ENCODE measurements around the gene SIGLEC1.

DNA sequence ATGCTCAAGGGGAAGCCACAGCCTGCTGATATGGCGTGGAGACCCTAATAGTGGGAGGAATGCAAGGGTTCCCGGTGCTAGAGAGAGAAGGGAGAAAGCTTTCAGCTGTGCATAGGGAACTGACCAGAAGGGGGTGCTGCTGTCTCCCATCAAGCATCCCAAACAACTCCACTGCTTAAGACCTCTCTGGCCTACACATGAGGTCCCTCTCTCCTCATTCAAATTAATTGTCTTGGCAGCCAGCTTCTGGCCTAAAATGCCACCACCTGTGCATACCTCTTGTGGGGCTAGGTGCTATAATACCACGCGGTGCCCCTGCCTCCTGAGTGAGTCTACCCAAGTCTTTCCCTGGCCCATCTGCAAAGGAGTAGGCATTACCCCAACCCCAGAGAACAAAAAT is 40.7 kb upstream of the SIGLEC1 start:
- TF ChIP-seq RAD21 (IDR thresholded peaks at IDR 0.05; ENCODE audit: insufficient read depth, low read depth, low read length) (peak; percentile 64), TCF12 (IDR thresholded peaks at IDR 0.05; ENCODE audit: low read depth, low read length) (no peak), ZNF274 (IDR thresholded peaks at IDR 0.05; ENCODE audit: insufficient read depth, insufficient read length) (no peak), KAT2A (conservative IDR thresholded peaks at IDR 0.05; ENCODE audit: control insufficient read depth, low read depth, low read length) (no peak), RELA (IDR thresholded peaks at IDR 0.05; ENCODE audit: borderline replicate concordance, partially characterized antibody) (no peak), POLR2A (IDR thresholded peaks at IDR 0.05; ENCODE audit: low read depth, low read length) (no peak)
- TF ChIP-seq, protein P1, sequence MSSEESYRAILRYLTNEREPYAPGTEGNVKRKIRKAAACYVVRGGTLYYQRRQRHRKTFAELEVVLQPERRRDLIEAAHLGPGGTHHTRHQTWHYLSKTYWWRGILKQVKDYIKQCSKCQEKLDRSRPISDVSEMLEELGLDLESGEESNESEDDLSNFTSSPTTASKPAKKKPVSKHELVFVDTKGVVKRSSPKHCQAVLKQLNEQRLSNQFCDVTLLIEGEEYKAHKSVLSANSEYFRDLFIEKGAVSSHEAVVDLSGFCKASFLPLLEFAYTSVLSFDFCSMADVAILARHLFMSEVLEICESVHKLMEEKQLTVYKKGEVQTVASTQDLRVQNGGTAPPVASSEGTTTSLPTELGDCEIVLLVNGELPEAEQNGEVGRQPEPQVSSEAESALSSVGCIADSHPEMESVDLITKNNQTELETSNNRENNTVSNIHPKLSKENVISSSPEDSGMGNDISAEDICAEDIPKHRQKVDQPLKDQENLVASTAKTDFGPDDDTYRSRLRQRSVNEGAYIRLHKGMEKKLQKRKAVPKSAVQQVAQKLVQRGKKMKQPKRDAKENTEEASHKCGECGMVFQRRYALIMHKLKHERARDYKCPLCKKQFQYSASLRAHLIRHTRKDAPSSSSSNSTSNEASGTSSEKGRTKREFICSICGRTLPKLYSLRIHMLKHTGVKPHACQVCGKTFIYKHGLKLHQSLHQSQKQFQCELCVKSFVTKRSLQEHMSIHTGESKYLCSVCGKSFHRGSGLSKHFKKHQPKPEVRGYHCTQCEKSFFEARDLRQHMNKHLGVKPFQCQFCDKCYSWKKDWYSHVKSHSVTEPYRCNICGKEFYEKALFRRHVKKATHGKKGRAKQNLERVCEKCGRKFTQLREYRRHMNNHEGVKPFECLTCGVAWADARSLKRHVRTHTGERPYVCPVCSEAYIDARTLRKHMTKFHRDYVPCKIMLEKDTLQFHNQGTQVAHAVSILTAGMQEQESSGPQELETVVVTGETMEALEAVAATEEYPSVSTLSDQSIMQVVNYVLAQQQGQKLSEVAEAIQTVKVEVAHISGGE (CRISPR knock-in tag; IDR thresholded peaks at IDR 0.05) = no peak
- TF ChIP-seq, protein P2, sequence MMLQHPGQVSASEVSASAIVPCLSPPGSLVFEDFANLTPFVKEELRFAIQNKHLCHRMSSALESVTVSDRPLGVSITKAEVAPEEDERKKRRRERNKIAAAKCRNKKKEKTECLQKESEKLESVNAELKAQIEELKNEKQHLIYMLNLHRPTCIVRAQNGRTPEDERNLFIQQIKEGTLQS (IDR thresholded peaks at IDR 0.05; ENCODE audit: borderline replicate concordance, extremely low read depth, low read depth, low read length) = no peak
- TF ChIP-seq, protein P3, sequence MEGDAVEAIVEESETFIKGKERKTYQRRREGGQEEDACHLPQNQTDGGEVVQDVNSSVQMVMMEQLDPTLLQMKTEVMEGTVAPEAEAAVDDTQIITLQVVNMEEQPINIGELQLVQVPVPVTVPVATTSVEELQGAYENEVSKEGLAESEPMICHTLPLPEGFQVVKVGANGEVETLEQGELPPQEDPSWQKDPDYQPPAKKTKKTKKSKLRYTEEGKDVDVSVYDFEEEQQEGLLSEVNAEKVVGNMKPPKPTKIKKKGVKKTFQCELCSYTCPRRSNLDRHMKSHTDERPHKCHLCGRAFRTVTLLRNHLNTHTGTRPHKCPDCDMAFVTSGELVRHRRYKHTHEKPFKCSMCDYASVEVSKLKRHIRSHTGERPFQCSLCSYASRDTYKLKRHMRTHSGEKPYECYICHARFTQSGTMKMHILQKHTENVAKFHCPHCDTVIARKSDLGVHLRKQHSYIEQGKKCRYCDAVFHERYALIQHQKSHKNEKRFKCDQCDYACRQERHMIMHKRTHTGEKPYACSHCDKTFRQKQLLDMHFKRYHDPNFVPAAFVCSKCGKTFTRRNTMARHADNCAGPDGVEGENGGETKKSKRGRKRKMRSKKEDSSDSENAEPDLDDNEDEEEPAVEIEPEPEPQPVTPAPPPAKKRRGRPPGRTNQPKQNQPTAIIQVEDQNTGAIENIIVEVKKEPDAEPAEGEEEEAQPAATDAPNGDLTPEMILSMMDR (IDR thresholded peaks at IDR 0.05 in 2 of 3, conservative IDR thresholded peaks at IDR 0.05 in 1 of 3; ENCODE audit: control insufficient read depth in 2 of 3, extremely low read depth in 1 of 3, insufficient read depth in 1 of 3, low read depth in 3 of 3, low read length in 3 of 3) = peak; percentile 68 to 79 (median 78)
